ENCODE measurements around the gene PRUNE1.

PRUNE1 gene, protein sequence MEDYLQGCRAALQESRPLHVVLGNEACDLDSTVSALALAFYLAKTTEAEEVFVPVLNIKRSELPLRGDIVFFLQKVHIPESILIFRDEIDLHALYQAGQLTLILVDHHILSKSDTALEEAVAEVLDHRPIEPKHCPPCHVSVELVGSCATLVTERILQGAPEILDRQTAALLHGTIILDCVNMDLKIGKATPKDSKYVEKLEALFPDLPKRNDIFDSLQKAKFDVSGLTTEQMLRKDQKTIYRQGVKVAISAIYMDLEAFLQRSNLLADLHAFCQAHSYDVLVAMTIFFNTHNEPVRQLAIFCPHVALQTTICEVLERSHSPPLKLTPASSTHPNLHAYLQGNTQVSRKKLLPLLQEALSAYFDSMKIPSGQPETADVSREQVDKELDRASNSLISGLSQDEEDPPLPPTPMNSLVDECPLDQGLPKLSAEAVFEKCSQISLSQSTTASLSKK

GRCh38 chr1:151008244-151009205, at the start of gene PRUNE1:
TSS of gene PRUNE1 (plus strand) at chr1:151008449. CDS start at chr1:151008633, 184 bp downstream.
- DNase-seq, result peak; percentile 81 to 89

DNA sequence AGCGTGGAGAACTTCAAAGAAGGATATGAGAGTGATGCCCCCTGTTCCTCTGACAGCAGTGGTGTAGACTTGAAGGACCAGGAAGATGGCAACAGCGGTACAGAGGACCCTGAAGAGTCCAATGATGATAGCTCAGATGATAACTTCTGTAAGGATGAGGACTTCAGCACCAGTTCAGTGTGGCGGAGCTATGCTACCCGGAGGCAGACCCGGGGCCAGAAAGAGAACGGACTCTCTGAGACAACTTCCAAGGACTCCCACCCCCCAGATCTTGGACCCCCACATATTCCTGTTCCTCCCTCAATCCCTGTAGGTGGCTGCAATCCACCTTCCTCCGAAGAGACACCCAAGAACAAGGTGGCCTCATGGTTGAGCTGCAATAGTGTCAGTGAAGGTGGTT, 47.6 kb upstream of the PRUNE1 start:
- DNase-seq, result no peak

DNA sequence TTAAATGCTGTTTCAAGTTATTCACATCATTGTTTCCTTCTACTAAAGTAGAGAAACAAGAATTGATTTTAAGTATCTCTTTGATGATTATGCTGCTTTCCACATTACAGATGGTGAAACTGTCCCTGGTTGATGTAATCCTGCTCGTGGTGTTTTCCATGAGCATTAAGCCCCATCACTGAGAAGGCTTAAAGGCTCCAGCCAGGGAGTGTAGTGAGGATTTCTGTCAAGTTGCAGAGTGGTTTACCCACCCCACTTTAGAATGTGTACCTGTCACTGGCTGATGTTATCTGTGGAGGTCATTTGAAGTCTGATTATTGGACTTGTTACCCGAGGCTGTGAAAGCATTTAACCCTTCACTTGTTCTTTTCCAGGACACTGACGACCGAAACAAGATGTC, 46.5 kb upstream of the PRUNE1 start:
- DNase-seq, result no peak

- DNase-seq, result no peak
Measured at GRCh38 chr1:150963321-150964163, 44.7 kb upstream of the PRUNE1 start.

- DNase-seq, result no peak
Measured at GRCh38 chr1:150964164-150964489, 44.1 kb upstream of the PRUNE1 start.

DNA sequence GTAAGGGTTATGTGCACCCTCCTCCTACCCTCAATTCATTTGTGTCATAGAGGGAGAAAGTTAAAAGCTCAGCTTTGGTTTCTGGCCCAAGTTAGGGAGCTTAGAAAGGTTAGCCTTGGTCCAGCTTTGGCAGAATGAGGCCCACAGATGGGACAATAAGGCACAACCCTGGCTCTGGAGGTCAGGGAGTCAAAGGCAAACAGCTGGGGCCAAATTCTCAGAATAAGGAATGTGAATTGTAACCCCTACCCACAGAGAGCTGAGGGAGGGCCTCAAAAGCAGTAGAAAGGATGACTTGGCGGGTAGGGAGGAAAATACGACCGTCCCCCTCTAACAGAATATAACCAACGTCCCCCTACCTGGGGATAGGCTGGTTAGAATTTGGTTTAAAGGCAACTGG, 42.6 kb upstream of the PRUNE1 start:
- no peak for DNase-seq

DNA sequence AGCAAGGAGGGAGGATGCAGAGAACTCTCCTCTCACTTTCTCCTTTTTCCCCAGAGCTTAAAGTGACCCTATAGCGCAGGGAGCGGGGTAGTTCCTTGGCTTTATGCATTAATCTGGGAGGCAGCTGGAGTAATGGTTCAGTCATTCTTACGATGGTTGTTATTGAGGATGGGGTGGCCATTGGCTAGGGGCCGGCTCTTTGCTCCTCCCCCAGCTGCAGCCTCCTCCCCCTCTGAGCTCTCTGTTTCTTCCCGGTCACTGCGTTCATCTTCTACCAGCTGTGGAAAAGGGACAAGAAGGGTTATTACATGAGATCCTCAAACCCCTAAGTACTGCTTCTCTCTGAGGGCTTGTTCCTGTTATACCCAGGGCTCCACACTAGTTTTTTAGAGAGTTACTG, 42.2 kb upstream of the PRUNE1 start:
- no peak for DNase-seq

DNA sequence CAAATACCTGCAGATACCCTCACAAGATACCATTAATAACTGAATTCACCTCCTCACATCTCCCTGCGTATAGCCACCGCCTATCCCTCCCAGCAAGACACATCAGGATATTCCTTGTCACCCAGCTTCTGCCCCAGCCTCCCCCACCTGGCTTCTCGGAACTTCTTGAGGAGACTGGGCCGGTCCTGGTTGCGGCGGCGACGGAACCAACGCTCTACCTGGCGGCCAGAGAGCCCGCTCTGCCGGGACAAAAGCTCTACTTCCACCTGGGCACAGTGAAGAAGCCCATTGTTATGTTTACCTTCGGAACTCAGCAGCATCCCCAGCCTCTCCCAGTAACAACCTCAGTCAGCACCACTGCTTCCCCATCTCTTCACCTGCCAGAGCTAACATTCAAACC, 40.3 kb upstream of the PRUNE1 start:
- DNase-seq, result no peak

DNA sequence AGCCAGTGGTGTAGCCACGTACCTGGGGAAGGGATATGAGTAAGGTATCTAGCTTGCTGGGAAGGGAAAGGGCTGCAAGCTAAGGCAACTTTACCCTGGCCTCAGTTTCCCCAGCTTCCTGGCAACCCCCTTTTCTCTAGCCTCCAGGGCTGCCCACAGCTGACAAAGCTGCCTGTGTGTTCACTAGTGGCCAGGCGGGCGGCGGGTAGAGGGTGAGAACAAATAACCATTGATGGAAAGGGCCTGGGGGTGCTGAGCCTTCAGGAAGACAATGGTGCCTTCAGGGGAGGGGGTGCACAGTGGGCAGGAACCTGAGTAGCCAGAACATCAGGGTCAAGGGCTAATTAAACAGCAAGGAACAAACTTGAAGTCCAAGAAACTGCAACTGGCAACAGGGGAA, 39.8 kb upstream of the PRUNE1 start:
- no peak for DNase-seq

DNA sequence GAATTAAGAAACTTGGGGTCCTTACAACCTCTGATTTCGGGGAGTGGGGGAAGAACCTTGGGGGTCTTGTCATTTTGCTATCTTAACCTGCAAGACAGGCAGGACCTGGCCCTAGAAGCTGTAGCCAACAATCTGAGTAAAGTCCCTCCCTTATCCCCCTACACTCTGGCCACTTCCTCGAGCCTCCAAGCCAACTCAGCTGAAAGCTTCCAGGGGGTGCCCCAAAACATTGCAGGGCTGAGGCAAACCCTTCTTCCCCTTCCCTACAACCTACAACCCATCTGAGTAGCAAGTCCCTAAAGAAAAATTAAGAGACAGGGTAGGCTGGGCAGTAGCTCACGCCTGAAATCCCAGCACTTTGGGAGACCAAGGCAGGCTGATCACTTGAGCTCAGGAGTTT, 38.6 kb upstream of the PRUNE1 start:
- DNase-seq, result no peak

DNA sequence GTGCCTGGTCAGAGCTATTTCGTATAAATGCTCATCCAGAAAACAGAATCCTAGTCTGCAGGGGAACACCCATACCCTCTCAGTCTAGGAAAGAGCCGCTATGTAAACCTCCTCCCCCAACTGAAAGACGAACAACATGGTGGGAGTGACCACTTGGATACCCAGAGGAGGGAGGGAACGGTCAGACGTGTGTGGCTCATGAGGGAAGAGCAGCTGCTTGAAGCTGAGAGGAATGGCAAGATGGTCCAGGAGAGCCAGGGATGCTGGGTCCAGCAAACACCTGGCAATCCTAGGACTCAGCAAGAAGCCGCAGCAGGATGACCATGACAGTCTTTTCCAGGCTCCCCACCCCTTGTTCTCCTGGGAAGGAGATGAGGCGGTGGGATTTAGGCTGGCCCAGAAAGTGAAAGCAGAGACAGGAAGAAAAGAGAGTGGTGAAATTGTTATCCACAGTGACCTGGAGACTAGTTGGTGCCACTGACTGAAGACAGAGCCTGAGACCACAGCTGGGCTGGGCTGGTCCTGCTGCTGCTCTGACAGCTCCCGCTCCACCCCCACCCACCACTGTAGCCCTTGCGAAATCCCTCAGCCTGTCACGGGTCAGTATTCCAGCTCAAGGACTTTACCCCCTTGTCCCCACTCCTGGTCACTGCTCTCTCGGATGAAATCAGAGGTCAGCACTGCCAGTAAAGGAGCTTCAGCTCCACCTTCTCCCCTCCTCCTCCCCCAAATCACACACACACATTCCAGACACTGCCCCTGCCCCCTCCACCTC, 37.3 kb upstream of the PRUNE1 start:
- no peak for DNase-seq

DNA sequence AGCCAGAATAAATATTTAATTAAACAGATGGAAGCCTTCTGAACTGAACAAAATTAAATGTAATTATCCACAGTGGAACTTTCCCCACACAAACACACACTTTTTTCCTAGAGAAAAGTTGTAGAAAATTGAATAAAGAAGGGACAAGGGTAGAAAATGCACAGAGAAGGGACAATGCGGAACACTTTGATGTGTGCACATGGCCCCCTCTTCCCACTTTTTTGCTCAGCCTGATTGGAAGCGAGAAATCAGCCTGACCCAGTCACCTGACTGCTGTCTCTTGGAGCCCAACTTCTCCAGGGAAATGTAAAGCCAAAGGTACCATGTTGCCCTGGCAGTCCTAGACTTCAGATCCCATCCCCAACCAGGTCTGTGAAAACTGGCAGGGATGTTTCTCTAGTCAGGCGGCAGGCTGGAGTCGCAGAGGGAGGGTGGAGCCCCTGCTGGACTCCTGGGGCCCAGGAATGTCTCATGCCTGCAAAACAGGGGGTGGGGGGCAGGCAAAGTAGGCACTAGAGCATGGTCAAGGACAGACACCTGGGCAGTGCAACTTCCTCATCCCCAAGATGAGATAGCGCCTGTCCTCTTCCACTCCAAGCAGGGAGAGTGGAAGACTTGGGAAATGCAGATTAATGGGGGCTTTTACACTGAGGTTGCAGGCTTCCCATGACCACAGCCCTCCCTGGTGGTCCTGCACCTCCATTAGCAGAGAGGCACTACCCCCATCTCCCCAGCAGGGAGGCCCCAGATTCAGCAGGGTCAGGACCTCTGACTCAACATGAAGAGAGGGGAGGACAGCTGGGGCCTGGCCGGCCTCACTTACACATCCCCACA, 36.4 kb upstream of the PRUNE1 start:
- DNase-seq, result no peak

- DNase-seq, result no peak
Measured at GRCh38 chr1:150972417-150972940, 35.8 kb upstream of the PRUNE1 start.

GRCh38 chr1:150973258-150973835, 34.9 kb upstream of the PRUNE1 start:
- no peak for DNase-seq

- DNase-seq, result peak in 1 of 2 donors; percentile 54
Measured at GRCh38 chr1:150973836-150974579, 34.2 kb upstream of the PRUNE1 start.

DNA sequence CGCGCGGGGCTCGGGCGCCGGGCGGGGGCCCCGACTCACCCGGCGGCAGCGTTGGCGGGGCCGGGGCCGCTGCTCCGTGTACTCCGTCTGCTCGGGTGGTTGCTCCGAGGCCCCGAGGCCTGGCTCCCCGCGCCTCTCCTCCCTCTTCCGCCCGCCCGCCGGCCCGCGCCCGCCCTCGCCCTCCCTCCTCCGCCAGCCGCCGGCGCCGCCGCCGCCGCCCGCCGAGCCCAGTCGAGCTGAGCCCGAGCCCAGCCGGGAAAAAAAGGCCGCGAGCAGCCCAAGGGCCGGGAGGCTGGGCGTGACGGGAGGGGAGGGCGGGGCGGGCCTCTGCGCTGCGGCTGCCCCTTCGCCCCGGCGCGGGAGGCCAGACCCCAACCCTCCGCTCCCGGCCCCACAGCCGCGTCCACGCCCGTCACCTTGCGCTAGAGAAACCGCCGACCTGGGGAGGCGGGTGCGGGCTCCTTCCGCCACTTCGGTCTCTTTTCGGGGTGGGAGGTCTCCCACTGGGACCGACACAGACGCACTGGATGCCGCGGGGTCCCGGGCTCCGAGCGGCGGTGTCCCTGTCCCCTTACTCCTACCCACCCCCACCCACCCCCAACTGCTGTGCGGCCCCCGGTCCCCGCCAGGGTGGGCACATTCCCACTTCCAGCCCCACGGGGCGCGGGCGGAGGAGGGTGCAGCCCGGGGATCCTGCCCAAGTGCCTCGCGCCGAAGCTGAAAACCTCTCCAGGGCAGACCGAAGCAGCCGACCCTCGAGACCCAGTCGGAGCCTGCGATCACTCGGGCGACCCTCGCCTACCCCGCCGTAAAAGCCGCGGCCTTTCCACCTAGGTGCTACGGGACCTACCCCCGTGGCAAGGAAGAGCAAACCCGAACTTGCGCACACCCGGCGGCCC, 33.4 kb upstream of the PRUNE1 start, which contains the start of gene CERS2:
CERS2 (minus strand) TSS at position 256 of the 899 bp plus-strand sequence. CDS start 5,745 bp downstream, outside the sequence.
- peak; percentile 39 to 54 for DNase-seq

GRCh38 chr1:150976401-150976821, 31.8 kb upstream of the PRUNE1 start:
- DNase-seq, result no peak

Data from bone marrow (tissue), 2 donors.